HG02642 (cell line): ENCODE data around the gene SNN.
A peak's percentile ranks its signal among the peaks of the same experiment; 100 is the strongest.

Experiments
- ATAC-seq: cut with Tn5 transposase; IDR thresholded peaks from one replicate; pipeline ENCODE4 v1.9.1; 2021; ENCODE audit warnings: mild to moderate bottlenecking; ENCODE audit not compliant: unreplicated experiment, poor library complexity

Gene SNN

DNA sequence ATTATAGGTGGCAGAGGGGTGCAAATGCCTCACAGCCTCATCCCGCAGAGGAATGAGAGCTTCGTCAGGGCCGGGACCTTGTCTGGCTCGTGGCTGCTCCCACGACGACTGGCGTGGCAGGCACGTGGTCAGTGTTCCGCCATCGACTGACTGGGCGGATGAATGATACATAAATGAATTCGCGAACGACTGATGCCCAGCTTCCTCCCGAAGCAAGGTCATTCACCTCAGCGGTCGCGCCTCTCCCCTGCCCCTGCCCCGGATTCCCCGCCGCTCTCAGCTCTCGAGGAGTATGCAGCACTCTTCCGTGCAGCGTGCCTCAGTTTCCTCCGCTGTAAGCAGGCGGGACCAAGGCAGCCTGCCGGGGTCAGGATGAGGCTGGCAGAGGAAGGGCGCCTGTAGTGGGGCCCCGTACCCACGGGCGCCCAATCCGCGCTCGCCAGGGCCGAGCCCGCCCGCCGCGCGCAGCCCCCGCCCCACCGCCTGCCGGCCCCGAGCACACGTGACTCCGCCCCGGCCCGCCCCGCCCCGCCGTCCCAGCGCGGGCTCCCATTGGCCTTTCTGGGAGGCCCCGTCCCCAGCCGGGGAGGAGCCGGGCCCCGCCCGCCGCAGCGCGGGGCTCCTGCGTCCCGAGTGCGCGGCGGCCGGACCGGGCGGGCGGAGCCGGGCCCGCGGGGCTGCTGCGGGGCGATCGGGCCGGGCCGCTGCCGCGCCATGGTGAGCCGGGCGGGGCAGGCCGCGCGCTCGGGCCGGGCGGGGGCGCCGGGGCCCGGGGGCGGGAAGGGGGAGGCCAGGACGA is at the start of gene SNN:
SNN (plus strand) TSS at position 632 of the 799 bp plus-strand sequence. CDS start 7,605 bp downstream, outside the sequence.
- ATAC-seq = peak; percentile 70

DNA sequence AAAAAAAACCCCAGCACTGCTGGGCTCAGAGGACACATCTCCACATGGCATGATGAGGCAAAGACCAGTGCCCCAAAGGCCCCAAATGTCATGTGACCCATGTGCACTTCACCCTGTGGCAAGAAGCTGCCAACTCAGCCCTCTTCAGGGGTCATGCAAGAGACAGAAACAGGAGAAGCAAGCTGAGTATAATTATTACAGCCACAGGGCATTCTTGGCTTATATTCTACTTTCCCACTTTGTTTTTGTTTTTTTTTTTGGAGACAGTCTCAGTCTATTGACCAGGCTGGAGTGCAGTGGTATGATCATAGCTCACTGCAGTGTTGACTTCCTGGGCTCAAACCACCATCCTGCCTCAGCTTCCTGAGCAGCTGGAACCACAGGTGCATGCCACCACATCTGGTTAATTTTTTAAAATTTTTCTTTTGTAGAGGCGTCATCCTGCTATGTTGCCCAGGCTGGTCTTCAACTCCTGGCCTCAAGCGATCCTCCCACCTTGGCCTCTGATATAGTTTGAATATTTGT is 48.9 kb upstream of the SNN start:
- peak; percentile 47 for ATAC-seq

DNA sequence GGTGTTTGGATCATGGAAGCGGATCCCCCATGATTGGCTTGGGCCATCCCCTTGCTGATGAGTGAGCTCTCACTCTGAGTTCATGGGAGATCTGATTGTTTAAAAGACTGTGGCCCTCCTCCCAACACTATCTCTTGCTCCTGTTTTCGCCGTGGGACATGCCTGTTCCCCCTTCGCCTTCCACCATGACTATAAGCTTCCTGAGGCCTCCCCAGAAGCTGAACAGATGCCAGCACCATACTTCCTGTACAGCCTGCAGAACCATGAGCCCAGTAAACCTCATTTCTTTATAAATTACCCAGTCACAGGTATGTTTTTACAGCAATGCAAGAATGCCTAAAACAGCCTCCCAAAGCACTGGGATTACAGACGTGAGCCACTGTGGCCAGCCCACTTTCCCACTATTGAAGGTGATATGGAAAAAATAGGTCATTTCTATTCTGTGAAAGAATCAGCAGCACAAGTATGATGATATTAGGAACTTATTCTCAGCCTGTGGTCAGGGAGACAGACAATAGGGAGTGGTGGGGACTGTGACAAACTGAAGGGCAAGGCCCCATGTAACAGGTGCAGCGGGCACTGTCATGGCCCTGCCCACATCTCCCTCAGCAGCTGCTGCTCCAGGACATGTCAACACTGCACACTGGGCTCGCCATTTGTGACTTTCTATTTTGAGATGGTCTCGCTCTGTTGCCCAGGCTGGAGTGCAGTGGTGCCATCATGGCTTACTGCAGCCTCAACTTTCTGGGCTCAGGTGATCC is 47.8 kb upstream of the SNN start:
- ATAC-seq = no peak

DNA sequence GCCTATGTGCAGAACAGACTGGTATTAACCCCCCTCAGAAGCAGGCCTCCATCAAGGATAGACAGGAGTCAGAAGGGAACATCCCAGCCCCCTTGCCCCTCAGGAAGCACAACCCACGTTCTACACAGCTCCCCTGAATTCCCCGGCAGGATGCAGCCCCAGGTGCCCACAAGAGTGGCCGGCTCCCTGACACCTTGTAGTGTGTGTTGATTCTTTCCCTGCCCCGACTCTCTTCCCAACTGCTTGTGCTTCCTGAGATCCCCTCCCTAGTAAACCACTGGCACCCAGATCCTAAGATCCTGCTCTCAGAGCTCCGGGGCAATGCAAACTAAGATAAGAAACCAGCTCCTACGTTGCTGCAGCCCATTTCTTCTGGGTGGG is 46.7 kb upstream of the SNN start:
- ATAC-seq = no peak

DNA sequence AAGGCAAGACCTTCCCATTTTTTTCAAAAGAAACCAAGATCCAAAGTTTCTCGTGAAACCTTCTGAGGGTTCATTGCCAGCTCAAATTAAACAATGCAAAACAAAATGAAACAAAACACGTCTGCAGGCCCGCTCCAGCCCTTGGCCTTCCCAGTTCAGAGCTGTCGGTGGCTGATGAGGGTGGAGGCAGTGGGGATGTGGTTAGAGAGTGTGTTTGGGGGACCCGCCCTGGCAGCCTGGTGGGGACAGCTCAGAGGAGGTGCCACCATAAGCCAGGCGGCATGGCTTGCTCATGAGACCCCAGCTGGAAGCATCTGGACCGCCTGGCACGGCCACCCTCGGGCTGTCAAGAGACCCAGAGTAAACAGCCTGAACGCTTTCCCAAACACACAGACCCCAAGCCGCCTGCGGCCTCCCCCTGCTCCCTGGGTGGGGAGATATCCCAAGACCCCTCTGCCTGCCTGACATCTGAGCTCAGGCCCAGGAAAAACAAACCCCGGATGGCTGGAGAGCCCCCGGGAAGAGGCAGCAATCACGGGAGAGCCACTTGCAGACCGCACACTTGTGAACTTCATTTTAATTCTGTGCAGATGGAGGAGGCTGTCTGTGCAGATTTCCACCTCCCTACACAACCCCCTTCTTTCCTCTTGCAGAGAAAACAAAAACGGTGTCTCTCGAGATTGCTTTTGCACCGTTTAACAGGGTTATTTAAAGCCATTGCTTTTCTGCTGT is 46.2 kb upstream of the SNN start:
- peak; percentile 38 for ATAC-seq

DNA sequence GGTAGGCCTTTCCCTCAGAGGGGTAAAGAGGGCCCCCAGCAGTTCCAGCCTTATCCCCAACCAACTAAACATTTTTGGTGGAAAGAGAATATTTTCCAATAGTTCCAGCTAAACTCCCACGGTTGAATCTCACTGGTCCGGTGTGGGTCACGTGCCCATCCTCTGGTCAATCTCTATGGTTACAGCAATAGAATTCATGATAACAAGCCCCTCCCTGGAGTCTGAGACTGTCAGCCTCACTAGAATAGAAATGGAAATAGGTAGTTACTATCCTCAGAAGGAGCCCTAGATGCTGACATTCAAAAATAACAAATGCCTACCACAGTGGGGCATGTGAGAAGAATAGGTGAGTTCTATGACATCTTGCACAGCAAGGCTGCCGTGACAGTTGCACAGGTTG is 44.0 kb upstream of the SNN start:
- ATAC-seq = no peak

DNA sequence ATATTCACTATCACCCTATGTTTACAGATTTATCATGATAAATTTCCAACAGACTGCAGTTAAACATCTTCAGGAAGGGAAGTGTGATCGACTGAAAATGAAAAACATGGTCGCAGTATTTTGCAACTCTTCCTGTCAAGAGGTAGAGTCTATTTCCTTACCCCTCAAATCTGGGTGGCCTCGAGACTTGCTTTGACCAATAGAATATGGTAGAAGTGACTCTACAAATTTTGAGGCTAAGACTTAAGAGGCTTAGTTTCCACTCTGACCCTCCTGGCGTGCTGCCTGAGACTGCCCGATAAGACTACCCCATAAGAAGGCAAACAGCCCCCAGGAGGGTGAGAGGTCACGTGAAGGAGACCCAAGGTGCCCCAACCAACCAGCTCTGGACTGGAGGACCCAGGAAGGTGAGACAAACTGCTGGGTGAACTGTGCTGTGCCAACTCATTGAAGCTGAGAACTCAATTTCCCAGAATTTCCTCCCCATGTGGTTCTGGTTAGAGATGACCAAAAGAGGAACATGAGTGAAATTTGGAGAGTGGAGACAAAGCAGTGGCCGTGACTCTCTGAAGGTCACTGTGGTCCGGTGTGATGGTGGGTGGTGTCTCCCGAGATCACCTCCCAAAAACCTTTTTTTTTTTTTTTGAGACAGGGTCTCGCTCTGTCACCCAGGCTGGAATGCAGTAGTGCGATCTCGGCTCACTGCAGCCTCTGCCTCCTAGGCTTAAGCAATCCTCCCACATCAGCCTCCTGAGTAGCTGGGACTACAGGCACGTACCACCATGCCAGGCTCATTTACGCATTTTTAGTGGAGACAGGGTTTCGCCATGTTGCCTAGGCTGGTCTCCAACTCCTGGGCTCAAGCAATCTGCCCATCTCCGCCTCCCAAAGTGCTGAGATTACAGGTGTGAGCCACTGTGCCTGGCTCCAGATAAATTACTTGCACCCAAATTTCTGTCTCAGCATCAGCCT is 43.3 kb upstream of the SNN start:
- ATAC-seq = no peak

DNA sequence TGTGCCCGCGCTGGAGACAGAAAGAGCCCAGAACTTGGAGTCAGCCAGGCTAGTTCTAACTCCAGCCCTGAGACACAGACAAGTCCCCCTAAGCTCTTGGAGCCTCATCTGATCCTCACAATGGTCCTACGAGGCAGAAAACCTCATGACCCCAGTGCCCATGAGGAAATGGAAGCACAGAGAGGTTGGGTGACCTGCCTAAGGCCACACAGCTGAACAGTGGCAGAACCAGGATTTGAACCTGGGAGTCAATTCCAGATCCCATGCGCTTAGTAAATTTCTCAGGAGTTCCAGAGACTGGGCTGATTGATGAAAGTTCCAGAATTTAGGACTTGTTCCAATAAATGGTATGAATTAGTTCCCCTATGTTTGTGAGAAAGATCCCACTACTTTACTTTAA is 42.5 kb upstream of the SNN start:
- ATAC-seq = no peak

DNA sequence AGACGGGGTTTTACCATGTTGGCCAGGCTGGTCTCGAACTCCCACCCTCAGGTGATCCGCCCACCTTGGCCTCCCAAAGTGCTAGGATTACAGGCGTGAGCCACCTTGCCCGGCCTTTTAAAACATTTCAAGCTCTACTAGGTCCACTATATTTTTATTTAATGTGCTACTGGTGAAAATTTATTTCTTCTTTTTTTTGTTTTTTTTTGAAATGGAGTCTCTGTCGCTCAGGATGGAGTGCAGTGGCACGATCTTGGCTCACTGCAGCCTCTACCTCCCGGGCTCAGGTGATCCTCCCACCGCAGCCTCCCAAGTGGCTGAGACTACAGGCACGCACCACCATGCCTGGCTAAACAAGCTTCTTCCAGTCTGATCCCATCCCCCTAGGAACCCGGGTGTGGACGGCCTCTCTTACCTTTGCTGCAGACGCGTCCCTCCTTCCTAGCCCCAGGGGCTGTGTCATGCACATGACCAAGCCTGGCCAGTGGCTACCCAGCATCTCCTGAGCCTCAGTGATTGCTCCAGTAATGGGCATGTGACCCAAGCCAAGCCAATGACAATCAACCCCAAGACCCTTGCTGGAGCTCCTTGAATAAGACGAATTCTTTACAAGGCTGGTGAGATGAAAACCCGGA is 41.5 kb upstream of the SNN start:
- no peak for ATAC-seq

DNA sequence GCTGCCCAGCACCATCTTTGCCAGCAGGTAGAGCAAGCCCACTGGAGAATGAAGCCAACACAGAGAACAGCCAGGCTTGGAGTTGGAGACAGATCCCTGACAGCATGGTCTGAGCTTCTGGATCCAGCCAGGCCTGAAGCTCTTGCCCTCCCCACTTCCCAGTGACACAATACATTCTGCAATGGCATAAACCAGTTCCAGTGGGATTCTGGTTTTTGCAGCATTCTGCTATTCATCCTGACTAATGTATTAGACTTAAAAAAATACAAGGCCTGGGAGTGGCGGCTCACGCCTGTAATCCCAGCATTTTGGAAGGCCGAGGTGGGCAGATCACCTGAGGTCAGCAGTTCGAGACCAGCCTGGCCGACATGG is 41.0 kb upstream of the SNN start:
- no peak for ATAC-seq

DNA sequence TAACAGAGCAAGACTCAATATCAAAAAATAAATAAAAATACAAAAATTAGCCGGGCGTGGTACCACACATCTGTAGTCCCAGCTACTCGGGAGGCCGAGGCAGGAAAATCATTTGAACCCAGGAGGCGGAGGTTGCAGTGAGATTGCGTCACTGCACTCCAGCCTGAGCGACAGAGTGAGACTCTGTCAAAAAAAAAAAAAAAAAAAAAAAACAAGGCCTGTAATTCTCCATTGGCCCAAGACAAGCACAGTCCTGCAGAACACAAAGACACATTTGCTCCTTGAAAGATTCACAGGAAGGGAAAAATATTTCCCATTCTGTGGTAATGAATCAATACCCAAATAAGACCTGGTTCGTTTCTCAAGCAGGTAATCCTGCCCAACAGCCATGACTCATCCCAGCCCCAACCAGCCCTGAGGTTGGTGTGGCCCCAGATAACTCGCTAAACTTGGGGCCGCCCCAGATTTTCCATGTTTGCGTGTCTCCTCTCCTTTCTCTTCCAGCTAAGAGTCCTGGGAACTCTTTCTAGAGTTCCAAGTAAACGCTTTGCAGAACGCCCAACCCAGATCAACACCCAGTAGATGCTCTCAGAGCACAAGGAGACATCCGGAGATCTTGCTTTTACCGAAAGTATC is 40.3 kb upstream of the SNN start:
- ATAC-seq = no peak

DNA sequence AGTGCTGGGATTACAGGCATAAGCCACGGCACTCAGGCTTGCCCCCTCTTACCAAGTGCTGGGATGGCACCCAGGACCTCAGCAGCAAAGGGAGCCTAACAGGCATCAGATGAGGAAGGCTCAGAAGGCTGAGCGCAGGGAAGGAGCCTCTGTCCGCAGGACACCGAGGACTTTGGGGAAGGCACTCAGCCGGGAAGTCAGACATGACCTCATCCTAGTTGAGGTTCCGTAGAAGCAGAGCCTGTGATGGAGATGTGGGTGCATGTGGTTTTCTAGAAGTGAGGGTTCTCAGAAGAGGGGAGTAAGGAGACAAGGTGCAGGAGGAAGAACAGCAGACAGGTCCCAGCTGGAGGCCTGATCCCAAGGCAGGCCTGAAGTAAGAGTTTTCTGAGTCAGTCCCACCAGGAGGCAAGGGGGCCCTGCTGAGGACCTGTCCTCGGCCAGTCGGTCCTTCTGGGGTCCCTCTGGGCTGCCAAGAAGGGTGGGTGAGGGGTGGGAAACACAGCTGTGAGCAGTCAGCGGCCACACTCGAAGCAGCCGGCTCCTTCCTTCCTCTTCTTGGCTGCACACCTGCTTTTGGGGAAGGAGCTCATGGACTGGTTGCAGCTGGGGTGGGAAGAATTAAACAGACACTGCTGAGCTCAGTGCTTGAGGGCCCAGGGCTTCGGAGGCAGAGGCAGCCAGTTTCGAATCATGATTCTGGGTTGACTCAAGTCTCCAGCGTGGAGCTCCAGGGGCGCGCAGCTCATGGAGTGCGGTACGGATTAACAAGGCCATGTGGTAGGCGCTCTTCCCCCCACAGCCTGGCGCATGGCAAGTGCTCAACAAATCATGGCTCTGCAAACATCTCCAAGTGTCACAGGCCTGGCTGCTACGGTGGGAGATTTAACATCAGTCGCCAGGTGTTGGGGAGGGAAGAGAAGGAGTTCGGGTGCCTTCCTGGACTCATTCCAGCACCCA is 38.9 kb upstream of the SNN start:
- ATAC-seq = no peak

DNA sequence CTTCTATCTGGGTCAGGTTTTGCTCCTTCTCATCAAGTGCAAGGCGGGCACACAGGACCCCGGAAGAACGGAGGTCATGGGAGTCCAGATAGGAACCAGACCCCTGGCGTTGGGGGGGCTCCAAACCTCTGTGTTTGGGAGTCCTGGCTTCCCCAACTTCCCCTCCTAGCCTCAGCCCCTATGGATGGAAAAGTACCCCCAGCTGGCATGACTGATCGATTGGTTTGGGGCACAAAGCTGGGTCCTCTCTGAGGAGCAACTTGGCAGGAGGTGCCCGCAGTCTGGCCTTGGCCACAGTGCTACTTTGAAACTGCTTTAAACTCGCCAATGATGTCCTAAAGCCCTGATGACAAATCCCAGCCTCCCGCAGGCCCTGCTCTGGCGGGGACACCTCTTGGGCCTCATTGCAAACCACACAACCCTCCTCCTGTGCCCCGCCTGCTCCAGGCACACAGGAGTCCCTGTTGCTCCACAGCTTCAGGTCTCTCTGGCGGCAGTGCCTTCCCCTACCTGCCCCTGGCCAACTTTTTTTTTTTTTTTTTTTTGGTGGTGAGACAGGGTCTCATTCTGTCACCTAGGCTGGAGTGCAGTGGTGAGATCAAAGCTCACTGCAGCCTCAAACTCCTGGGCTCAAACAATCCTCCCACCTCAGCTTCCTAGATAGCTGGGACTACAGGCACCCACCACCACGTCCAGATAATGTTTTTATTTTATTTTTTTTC is 38.0 kb upstream of the SNN start:
- no peak for ATAC-seq

DNA sequence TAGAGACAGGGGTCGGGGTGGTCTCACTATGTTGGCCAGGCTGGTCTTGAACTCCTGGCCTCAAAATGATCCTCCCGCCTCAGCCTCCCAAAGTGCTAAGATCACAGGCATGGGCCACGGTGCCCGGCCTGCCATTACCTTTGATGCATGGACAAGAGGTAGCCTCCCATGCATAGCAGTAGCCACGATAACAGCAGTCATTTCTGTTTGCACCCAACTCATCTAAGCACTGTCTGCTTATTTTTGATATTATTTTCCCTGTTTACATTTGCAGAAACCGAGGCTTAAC is 37.5 kb upstream of the SNN start:
- no peak for ATAC-seq

DNA sequence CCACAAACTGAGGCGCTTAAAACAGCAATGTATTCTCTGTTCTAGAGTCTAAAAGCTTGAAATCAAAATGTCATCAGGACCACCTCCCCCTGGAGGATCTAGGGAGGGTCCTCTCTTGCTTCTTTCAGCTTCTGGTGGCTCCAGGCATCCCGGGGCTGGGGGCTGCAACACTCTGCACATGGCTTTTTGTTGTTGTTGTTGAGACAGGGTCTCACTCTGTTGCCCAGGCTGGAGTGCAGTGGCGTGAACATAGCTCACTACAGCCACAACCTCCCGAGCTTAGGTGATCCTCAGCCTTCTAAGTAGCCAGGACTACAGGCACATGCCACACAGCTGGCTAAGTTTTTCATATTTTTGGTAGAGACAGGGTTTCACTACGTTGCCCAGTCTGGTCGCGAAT is 37.0 kb upstream of the SNN start:
- ATAC-seq = no peak

DNA sequence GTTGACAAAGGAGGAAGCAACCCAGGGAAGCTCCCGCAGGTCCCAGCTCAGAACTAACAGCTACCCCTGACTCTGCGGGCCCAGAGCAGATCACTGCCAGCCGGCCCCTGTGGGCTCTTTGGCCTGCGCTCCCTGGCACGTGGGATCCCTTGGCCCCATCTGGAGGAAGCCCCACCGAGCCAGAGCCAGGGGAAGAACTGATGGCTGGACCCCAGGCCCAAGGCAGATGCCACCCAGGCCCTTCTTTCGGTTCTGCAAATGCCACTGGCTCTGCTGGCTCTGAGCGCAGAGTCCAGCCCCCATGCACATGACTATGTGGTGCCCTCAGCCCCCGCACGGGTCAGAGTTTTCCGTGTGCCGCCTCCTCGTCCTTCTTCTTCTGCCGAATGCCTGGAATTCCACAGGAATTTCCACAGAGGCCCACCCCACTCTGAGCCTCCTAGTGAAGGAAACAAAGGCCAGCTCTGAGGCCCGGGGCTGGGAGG is 35.8 kb upstream of the SNN start:
- no peak for ATAC-seq

DNA sequence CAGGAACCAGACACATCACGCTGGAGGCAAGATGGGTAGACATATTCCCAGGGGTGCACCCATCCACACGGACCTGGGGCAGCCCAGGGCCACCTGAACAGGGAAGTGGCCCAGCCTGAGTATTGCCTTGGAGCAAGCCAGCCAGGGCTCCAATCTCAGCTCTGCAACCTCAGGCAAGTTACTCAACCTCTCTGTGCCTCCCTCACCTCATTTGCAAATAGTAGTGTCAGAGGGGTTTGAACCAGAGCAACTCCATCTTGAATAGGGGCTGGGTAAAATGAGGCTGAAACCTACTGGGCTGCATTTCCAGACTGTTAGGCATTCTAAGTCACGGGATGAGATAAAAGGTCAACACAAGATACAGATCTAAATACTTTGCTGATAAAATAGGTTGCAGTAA is 35.1 kb upstream of the SNN start:
- ATAC-seq = no peak
